ENCODE measurements around the gene CFAP20DC.
"Not testable (repeated sequence)": the region's sequence is repeated elsewhere in the genome, so short reads cannot be mapped to it uniquely, and the experiment has no call there.

The CFAP20DC gene

GRCh38 chr3:59016930-59017616, 32.8 kb downstream of the CFAP20DC start:
- no peak for DNase-seq

GRCh38 chr3:59013611-59014010, 36.2 kb downstream of the CFAP20DC start:
- DNase-seq: no peak

- DNase-seq: no peak
Measured at GRCh38 chr3:59006634-59007517, 42.9 kb downstream of the CFAP20DC start.

- DNase-seq: no peak
Measured at GRCh38 chr3:59001675-59002074, 48.1 kb downstream of the CFAP20DC start.

- no peak for DNase-seq
Measured at GRCh38 chr3:58999774-59000160, 50.1 kb downstream of the CFAP20DC start.

GRCh38 chr3:58999134-58999773, 50.6 kb downstream of the CFAP20DC start:
- DNase-seq: no peak

GRCh38 chr3:58998476-58999117, 51.2 kb downstream of the CFAP20DC start:
- no peak for DNase-seq

GRCh38 chr3:58996730-58997129, 53.1 kb downstream of the CFAP20DC start:
- DNase-seq: no peak

GRCh38 chr3:58994746-58995330, 55.0 kb downstream of the CFAP20DC start:
- no peak for DNase-seq

- no peak for DNase-seq
Measured at GRCh38 chr3:58993547-58993946, 56.3 kb downstream of the CFAP20DC start.

GRCh38 chr3:58991623-58992022, 58.2 kb downstream of the CFAP20DC start:
- DNase-seq: no peak

GRCh38 chr3:58991026-58991425, 58.8 kb downstream of the CFAP20DC start:
- no peak for DNase-seq

- DNase-seq: no peak
Measured at GRCh38 chr3:58989955-58990354, 59.9 kb downstream of the CFAP20DC start.

- DNase-seq: no peak
Measured at GRCh38 chr3:58989163-58989562, 60.7 kb downstream of the CFAP20DC start.

- no peak for DNase-seq
Measured at GRCh38 chr3:58988041-58988440, 61.8 kb downstream of the CFAP20DC start.

GRCh38 chr3:58986654-58987053, 63.2 kb downstream of the CFAP20DC start:
- no peak for DNase-seq

- DNase-seq: no peak
Measured at GRCh38 chr3:58979840-58980239, 70.0 kb downstream of the CFAP20DC start.

- no peak for DNase-seq
Measured at GRCh38 chr3:58973796-58974195, 76.0 kb downstream of the CFAP20DC start.

- DNase-seq: not testable (repeated sequence)
Measured at GRCh38 chr3:58967866-58968265, 82.0 kb downstream of the CFAP20DC start.

GRCh38 chr3:58965865-58966264, 84.0 kb downstream of the CFAP20DC start:
- DNase-seq: no peak

- no peak for DNase-seq
Measured at GRCh38 chr3:58963928-58964503, 85.8 kb downstream of the CFAP20DC start.

- no peak for DNase-seq
Measured at GRCh38 chr3:58962816-58963215, 87.0 kb downstream of the CFAP20DC start.

Measured in NCI-H510A (cell line).